NT2/D1 (cell line): Measurements from ENCODE around the gene PEDS1.

Experiments used
- SUZ12 ChIP-seq: IDR thresholded peaks from 2 replicates; pipeline ENCODE4 v1.6.1; 2011; ENCODE audit not compliant: insufficient read length, insufficient read depth; ENCODE audit errors: extremely low read depth
- YY1 ChIP-seq: IDR thresholded peaks from 2 replicates; pipeline ENCODE4 v1.6.1; 2011; ENCODE audit not compliant: insufficient read length, insufficient read depth
- ZNF274 ChIP-seq: IDR thresholded peaks from 2 replicates; pipeline ENCODE4 v1.6.1; 2011; ENCODE audit warnings: mild to moderate bottlenecking, low read depth, low read length

DNA sequence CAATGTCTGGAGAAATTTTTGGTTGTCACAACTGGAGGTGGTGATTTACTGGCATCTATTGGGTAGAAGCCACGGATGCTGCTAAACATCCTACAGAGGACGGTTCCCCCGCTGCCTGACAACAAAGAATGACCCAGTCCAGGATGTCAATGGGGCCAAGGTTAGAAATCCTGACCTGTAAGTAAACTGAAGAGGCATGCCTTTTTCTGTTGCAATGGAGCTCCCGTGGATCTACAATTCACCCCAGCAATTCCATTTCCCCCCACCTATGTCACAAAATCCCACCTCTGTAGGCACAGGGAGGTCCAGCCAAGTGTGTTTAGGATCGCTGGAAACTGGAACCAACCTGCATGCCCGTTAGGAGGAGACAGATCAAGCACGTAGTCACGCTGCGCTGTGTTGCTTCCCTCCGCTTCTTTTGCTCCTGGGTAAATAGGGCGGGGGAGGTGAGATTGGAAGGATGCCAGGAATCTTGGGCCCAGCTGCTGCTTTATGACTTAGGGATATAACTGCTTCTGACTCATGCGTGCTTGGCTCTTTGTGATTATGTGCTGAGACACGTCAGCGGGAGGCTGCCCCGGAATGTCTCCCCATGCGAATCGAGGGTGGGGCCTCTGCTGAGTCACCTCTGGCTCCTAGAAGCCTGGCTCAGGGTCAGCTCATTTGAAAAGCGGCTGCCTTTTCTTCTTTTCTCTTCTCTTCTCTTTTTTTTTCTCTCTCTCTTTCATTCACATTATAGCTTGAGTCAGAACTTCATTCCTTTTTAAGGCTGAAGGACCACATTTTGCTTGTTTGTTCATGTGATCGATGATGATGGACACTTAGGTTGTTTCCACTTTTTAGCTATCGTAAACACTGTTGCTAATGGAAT is 12.4 kb upstream of the PEDS1 start:
- TF ChIP-seq ZNF274 (no peak), YY1 (no peak), SUZ12 (no peak)
